GM21528 (cell line): Measurements from ENCODE around the gene OSTF1.
A peak's percentile ranks its signal among the peaks of the same experiment; 100 is the strongest.

Source experiments
- ATAC-seq: cut with Tn5 transposase; IDR thresholded peaks from one replicate; pipeline ENCODE4 v1.9.1; 2021; ENCODE audit warnings: mild to moderate bottlenecking, moderate library complexity; ENCODE audit not compliant: unreplicated experiment, low FRiP score

OSTF1 gene

GRCh38 chr9:75161116-75161857 lies 73.0 kb downstream of the OSTF1 start:
- no peak for ATAC-seq

- ATAC-seq, result no peak
These were observed 75.5 kb downstream of the OSTF1 start for GRCh38 chr9:75163764-75164163.

- ATAC-seq, result no peak
These were observed 76.3 kb downstream of the OSTF1 start for GRCh38 chr9:75164573-75164972.

- no peak for ATAC-seq
These were observed 79.0 kb downstream of the OSTF1 start for GRCh38 chr9:75167281-75167680.

- ATAC-seq, result no peak
These were observed 80.2 kb downstream of the OSTF1 start for GRCh38 chr9:75168270-75169178.

GRCh38 chr9:75169623-75170022 lies 81.3 kb downstream of the OSTF1 start:
- ATAC-seq, result no peak

- no peak for ATAC-seq
These were observed 82.6 kb downstream of the OSTF1 start for GRCh38 chr9:75170898-75171360.

- no peak for ATAC-seq
These were observed 87.1 kb downstream of the OSTF1 start for GRCh38 chr9:75175395-75175794.

GRCh38 chr9:75176037-75176436 lies 87.7 kb downstream of the OSTF1 start:
- no peak for ATAC-seq

- no peak for ATAC-seq
These were observed 93.4 kb downstream of the OSTF1 start for GRCh38 chr9:75181750-75182149.

GRCh38 chr9:75183306-75183705 lies 95.0 kb downstream of the OSTF1 start:
- no peak for ATAC-seq

- ATAC-seq, result no peak
These were observed 96.2 kb downstream of the OSTF1 start for GRCh38 chr9:75184471-75184870.

GRCh38 chr9:75185585-75186170 lies 97.4 kb downstream of the OSTF1 start:
- ATAC-seq, result peak; percentile 87

- ATAC-seq, result no peak
These were observed 98.6 kb downstream of the OSTF1 start for GRCh38 chr9:75186767-75187380.

GRCh38 chr9:75188756-75189155 lies 100.4 kb downstream of the OSTF1 start:
- no peak for ATAC-seq

- ATAC-seq, result no peak
These were observed 102.4 kb downstream of the OSTF1 start for GRCh38 chr9:75190762-75191161.
